Sciatic nerve (tissue), 2 donors: ENCODE measurements around the gene PDK4. TPM values are rescaled to one million over a fixed set of nuclear protein-coding genes. Genes with fewer than 3 reads are reported as not detected.
A peak's percentile ranks its signal among the peaks of the same experiment; 100 is the strongest.
"Not testable (repeated sequence)": the region's sequence is repeated elsewhere in the genome, so short reads cannot be mapped to it uniquely, and the experiment has no call there.

Source experiments
- ATAC-seq: fragments of 200-7000 bp; cut with Tn5 transposase; one replicate; pipeline ENCODE4 v1.9.1; 2020; ENCODE audit warnings: mild to moderate bottlenecking, moderate library complexity
- DNase-seq: peaks from one replicate; pipeline ENCODE4 v3.0.0-alpha.2; 2020; ENCODE audit warnings: low spot score
- intact Hi-C: fragments of 100-400 bp; cut with DNase I; formaldehyde crosslinking; loops from one replicate; pipeline ENCODE4 v1.14.2; 2022
- total RNA-seq: library from RNA; stranded (reverse); fragmentation: NEBNext Ultra II Directional; extraction: Animal tissue kit (Norgen Biotek cat#: 25700); gene quantifications from one replicate; pipeline ENCODE4 v1.2.1, GENCODE V29; 2021
- donor health status: DM: no; HTN: no; CAD: no.
- donor health status: DM: no; HTN: no; CAD: no.

PDK4 gene
- total RNA-seq, 1 donor from 2014 or later, result 61.9 TPM

GRCh38 chr7:95608359-95609173 is 12.2 kb upstream of the PDK4 start:
- ATAC-seq, result peak; percentile 99
- DNase-seq, result peak; percentile 91
- intact Hi-C loops, result no loop called here

GRCh38 chr7:95607561-95607960 is 11.2 kb upstream of the PDK4 start:
- intact Hi-C loops, result no loop called here
- no peak for DNase-seq
- peak; percentile 13 for ATAC-seq

DNA sequence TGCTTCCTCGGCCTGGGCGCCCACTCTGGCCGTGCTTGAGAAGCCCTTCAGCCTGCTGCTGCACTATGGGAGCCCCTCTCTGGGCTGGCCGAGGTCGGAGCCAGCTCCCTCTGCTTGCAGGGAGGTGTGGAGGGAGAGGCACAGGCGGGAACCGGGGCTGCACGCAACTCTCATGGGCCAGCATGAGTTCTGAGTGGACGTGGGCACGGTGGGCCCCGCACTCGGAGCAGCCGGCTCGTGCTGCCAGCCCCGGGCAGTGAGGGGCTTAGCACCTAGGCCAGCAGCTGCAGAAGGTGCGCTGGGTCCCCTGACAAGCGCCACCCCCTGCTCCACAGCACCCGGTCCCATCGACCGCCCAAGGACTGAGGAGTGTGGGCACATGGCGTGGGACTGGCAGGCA is 9.0 kb upstream of the PDK4 start:
- intact Hi-C loops, result no loop called here
- ATAC-seq, result no peak
- no peak for DNase-seq

- DNase-seq, intact Hi-C loops, ATAC-seq: not testable (repeated sequence)
Measured at GRCh38 chr7:95604811-95605210, 8.5 kb upstream of the PDK4 start.

DNA sequence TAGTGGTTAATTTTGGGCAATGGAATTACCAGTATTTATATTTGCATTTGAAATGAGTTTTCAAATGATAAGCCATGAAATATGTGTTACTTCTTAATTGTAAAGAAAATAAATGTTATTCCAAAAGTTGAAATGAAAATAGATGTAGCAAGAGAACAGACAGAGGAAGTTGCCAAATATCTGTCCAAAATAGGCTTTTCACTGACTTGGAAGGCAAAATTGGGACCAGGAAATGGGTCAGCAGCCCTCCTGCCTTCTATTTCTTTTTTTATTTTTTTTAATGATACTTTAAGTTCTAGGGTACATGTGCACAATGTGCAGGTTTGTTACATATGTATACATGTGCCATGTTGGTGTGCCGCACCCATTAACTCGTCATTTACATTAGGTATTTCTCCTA is 8.1 kb upstream of the PDK4 start:
- DNase-seq, ATAC-seq, intact Hi-C loops: not testable (repeated sequence)

- peak; percentile 14 for ATAC-seq
- intact Hi-C loops, result no loop called here
Measured at GRCh38 chr7:95602421-95602820, 6.1 kb upstream of the PDK4 start.

GRCh38 chr7:95601316-95601715 is 5.0 kb upstream of the PDK4 start:
- ATAC-seq (no peak), DNase-seq (no peak)
- intact Hi-C loops, result no loop called here

More at GRCh38 chr7:95602421-95602820, 6.1 kb upstream of the PDK4 start:
- DNase-seq, result no peak

DNA sequence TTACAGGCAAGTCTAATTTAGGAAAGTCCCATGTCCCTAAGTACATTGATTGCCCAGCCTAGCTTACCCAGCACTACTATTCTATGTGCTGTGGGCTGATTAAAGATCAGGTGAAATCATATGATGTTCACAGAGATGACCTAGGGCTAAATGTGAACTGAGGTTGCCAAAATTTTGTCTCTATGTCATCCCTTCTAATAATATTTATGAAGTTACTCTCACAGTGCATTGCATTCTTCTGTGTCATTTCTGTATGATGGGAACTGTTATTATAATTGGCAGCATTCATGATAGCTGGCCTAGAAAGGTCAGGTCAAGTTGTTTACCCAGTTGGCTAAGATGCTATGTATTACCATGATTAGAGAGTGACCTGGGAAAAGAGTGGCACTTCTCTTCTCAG is 2.8 kb upstream of the PDK4 start:
- DNase-seq, result no peak
- no peak for ATAC-seq
- intact Hi-C loops, result no loop called here

DNA sequence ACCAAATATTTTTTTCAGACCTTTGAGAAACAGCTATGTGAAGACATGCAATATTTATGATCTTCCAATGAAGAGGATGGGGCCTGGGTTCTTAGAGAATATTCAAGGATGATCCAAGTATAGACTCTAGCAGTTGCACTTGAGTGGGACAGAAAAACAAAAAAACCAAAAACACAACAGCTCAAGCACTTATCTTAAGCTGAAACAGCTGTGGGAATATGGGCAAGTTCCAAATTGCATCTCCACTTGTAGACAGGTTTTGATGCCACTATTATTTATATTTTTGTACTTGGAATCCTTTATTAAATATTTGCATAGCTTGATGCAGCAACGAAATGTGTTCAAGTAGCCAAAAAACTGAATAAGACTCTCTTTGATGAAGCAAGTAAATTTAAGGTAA is 2.2 kb upstream of the PDK4 start:
- DNase-seq, result no peak
- no peak for ATAC-seq
- intact Hi-C loops, result no loop called here

DNA sequence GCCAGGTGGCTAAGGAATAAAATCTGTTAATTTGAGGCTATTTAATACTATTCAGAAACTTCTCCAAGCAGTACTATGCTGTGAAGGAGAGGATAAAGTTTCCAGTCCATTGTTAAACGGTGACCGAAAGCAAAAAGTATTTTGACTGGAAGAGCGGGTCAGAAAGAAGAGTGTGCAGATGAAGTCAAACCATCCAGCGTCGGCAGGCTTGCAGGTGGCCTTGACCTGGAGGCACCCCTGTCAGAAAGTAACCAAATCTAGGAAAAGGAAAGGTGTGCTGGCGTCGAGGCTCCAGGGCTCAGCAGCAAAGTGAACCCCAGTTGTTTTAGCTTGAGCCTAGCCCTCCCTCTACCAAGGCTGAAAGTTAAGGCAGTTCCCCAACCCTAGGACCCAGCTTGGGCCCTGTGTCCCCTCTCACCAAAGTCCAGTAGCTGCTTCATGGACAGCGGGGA is 544 bp downstream of the PDK4 start:
- intact Hi-C loops, result no loop called here
- peak; percentile 0 for ATAC-seq
- no peak for DNase-seq

GRCh38 chr7:95594185-95594584 is 2.1 kb downstream of the PDK4 start:
- intact Hi-C loops, result no loop called here
- DNase-seq (no peak), ATAC-seq (no peak)

- ATAC-seq, result no peak
- intact Hi-C loops, result no loop called here
- DNase-seq, result no peak
Measured at GRCh38 chr7:95593343-95593742, 3.0 kb downstream of the PDK4 start.

DNA sequence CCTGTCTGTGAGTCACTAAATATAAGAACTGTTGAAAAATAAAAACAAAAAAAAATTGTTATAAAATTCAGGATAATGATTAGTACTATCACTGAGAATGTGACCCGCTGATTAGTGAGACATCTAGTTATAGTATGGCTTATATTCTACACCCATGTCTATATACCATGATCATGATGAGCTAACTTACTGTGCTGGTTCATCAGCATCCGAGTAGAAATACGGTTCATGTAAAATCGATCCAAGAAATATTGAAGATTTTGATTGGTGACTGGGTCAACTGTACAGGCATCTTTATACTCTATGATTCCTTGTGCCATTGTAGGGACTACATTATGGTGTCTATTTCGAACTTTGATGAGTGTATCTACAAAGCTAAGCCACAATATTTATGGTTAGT is 3.7 kb downstream of the PDK4 start:
- ATAC-seq, result no peak
- intact Hi-C loops, result no loop called here
- no peak for DNase-seq

- intact Hi-C loops, result no loop called here
- DNase-seq (no peak), ATAC-seq (peak; percentile 77)
Measured at GRCh38 chr7:95590387-95591248, 5.7 kb downstream of the PDK4 start.

- intact Hi-C loops, result no loop called here
- DNase-seq (no peak), ATAC-seq (no peak)
Measured at GRCh38 chr7:95589766-95590165, 6.5 kb downstream of the PDK4 start.

DNA sequence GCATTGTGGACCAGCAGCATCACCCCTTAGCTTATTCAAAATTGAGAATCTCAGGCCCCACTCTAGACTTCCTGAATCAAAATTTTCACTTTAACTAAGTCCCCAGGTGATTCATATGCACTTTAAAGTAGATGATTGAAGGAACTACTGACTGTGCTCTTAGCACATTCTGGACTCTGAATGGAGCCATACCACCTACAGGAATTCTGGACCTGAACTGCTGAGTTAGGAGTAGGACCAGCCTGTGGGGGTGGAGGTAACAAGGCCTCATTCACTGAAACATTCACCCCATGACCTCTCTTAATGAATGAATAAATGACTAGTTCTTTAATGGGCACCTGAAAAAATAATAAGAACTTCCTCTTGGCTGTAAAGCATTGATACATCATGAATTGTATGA is 7.3 kb downstream of the PDK4 start:
- no peak for DNase-seq
- intact Hi-C loops, result no loop called here
- ATAC-seq, result peak; percentile 35

GRCh38 chr7:95586951-95587301 is 9.4 kb downstream of the PDK4 start:
- no peak for ATAC-seq
- intact Hi-C loops, result no loop called here
- no peak for DNase-seq

GRCh38 chr7:95585426-95585789 is 10.9 kb downstream of the PDK4 start:
- DNase-seq (no peak), ATAC-seq (peak; percentile 11)
- intact Hi-C loops, result no loop called here

GRCh38 chr7:95584769-95585425 is 11.4 kb downstream of the PDK4 start:
- intact Hi-C loops, result no loop called here
- ATAC-seq (no peak), DNase-seq (no peak)
